Pulmonary artery endothelial cell (primary cell): ENCODE data around the gene PDZD2. TPM values are rescaled to one million over a fixed set of nuclear protein-coding genes. Genes with fewer than 3 reads are reported as not detected.
"Not testable (repeated sequence)": the region's sequence is repeated elsewhere in the genome, so short reads cannot be mapped to it uniquely, and the experiment has no call there.

Experiments used
- DNase-seq: peaks from one replicate; pipeline ENCODE4 v3.0.0-alpha.2; 2011; ENCODE audit warnings: low read depth, low spot score
- total RNA-seq: library from RNA; depleted of rRNA; stranded (reverse); fragments of >200 nt; gene quantifications from 2 replicates; pipeline ENCODE4 v1.2.3, GENCODE V29; 2014

PDZD2 gene
- total RNA-seq, 1 donor from 2014 or later = 1.6 TPM

GRCh38 chr5:31966936-31967335 is 328.0 kb downstream of the PDZD2 start:
- DNase-seq = no peak

- no peak for DNase-seq
These were observed 328.5 kb downstream of the PDZD2 start for GRCh38 chr5:31967461-31967860.

GRCh38 chr5:31972558-31972957 is 333.6 kb downstream of the PDZD2 start:
- DNase-seq = no peak

- DNase-seq = not testable (repeated sequence)
These were observed 336.3 kb downstream of the PDZD2 start for GRCh38 chr5:31975189-31975612.

- no peak for DNase-seq
These were observed 337.2 kb downstream of the PDZD2 start for GRCh38 chr5:31976169-31976568.

- no peak for DNase-seq
These were observed 342.5 kb downstream of the PDZD2 start for GRCh38 chr5:31981361-31981945.

- DNase-seq = no peak
These were observed 343.1 kb downstream of the PDZD2 start for GRCh38 chr5:31982027-31982426.

GRCh38 chr5:31982621-31983020 is 343.7 kb downstream of the PDZD2 start:
- DNase-seq = no peak

- no peak for DNase-seq
These were observed 344.9 kb downstream of the PDZD2 start for GRCh38 chr5:31983851-31984250.

- DNase-seq = no peak
These were observed 345.8 kb downstream of the PDZD2 start for GRCh38 chr5:31984691-31985090.

GRCh38 chr5:31986101-31986500 is 347.2 kb downstream of the PDZD2 start:
- no peak for DNase-seq

GRCh38 chr5:31987985-31988710 is 349.2 kb downstream of the PDZD2 start:
- DNase-seq = no peak

GRCh38 chr5:31990081-31990650 is 351.2 kb downstream of the PDZD2 start:
- DNase-seq = no peak

GRCh38 chr5:31990701-31991110 is 351.8 kb downstream of the PDZD2 start:
- no peak for DNase-seq

GRCh38 chr5:31992377-31992776 is 353.4 kb downstream of the PDZD2 start:
- DNase-seq = no peak

- DNase-seq = no peak
These were observed 354.4 kb downstream of the PDZD2 start for GRCh38 chr5:31993165-31993961.

GRCh38 chr5:31995006-31995405 is 356.1 kb downstream of the PDZD2 start:
- no peak for DNase-seq

- no peak for DNase-seq
These were observed 356.8 kb downstream of the PDZD2 start for GRCh38 chr5:31995714-31996113.

GRCh38 chr5:31996909-31997308 is 358.0 kb downstream of the PDZD2 start:
- DNase-seq = no peak

- DNase-seq = no peak
These were observed 360.5 kb downstream of the PDZD2 start for GRCh38 chr5:31999470-31999869.

- no peak for DNase-seq
These were observed 361.8 kb downstream of the PDZD2 start for GRCh38 chr5:32000731-32001130.

GRCh38 chr5:32001284-32001683 is 362.4 kb downstream of the PDZD2 start:
- no peak for DNase-seq
